Subcutaneous adipose tissue (tissue), 4 donors: ENCODE results near the gene CRCP. TPM values are rescaled to one million over a fixed set of nuclear protein-coding genes. Genes with fewer than 3 reads are reported as not detected.

Experiments
- total RNA-seq, 4 donors: library from RNA; depleted of rRNA; stranded (reverse); fragments of >200 nt; gene quantifications; one replicate each; pipeline ENCODE4 v1.1.0, GENCODE V29; 2016
- TF ChIP-seq, protein P1 (sequence below): fragments of 450-650 bp; IDR thresholded peaks from one replicate; pipeline ENCODE4 v1.5.1; 2016; ENCODE audit warnings: low read depth, mild to moderate bottlenecking, control low read depth, antibody characterized with exemption, moderate library complexity

CRCP gene
- total RNA-seq, 4 donors from 2014 or later, result 27.1 to 47.1 (median 37.0) TPM

DNA sequence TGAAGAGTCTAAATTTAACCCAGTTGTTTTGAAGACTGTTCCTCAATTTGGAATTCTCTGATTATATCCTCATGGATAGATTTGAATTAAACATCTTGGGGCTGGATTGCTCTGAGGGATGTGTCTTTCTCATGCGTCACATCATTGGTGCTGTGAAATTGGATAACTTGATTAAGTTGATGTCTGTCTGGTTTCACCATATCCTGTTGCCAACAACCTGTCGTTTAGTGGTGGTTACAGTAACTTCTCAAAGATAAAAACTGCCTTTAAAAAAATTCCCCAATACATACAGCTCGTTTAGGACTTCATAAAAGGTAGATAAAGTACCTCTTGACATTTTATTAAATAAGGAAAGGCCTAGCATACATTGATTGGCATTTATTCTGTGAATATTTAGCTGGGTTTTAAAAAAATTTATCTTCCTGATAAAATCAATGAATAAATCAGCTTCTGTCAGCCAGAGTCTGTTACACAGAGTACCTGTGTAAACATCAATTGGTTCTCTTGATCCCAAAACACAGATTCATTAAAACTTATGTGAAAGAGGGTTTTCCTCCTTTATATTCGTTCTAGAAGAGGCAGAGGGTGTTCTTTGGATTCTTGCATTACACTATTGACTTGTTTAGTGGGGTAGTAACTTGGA lies 10.5 kb downstream of the CRCP start:
- TF ChIP-seq, protein P1, sequence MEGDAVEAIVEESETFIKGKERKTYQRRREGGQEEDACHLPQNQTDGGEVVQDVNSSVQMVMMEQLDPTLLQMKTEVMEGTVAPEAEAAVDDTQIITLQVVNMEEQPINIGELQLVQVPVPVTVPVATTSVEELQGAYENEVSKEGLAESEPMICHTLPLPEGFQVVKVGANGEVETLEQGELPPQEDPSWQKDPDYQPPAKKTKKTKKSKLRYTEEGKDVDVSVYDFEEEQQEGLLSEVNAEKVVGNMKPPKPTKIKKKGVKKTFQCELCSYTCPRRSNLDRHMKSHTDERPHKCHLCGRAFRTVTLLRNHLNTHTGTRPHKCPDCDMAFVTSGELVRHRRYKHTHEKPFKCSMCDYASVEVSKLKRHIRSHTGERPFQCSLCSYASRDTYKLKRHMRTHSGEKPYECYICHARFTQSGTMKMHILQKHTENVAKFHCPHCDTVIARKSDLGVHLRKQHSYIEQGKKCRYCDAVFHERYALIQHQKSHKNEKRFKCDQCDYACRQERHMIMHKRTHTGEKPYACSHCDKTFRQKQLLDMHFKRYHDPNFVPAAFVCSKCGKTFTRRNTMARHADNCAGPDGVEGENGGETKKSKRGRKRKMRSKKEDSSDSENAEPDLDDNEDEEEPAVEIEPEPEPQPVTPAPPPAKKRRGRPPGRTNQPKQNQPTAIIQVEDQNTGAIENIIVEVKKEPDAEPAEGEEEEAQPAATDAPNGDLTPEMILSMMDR, result no peak

DNA sequence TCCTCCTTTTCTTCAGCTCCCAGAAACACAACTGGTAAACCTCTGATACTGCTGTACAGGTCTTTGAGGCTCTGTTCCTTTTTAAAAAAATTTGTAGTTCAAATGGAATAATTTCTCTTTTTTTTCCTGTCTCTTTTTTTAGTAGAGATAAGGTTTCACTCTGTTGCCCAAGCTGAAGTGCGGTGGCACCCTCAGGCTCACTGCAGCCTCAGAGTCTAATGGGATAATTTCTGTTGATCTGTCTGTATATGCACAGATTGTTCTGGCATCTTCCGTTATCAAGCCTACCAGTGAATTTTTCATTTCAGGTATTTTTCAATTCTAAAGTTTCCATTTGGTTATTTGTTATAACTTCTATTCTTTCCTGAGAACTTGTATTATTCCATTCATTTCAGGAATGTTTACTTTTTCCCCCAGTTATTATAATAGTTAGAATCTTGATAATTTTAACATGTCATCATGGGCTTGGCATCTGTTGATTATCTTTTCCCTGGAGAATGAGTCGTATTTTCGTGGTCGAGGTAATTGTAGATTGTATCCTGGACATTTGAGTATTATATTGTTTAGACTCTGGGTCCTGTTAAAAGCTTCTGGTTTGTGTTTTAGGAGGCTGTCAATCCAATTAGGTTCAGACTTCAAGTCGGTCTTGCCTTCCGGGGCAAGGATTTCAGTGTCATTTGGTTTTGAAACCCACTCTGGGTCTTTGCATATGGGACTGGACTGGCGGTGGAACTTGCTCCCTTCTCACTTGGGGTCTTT lies 24.5 kb downstream of the CRCP start:
- TF ChIP-seq, protein P1, result no peak

DNA sequence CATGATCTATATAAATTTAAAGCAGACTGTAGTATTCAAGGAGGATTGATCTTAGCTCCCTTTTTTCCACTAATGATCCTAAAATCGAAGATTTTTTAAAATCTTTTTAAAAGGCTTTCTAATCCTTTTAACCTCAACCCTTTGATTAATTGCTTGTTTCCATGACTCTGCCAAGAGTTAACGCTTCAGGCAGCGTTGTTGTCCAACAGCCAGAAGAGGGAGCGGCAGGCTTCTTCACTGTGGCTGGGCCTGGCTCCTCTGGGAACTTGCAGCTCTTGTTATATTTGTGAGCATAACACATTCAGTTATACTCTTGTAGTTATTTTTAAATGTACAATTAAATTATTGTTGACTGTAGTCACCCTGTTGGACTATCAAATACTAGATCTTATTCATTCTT lies 26.3 kb downstream of the CRCP start:
- TF ChIP-seq, protein P1, result no peak

DNA sequence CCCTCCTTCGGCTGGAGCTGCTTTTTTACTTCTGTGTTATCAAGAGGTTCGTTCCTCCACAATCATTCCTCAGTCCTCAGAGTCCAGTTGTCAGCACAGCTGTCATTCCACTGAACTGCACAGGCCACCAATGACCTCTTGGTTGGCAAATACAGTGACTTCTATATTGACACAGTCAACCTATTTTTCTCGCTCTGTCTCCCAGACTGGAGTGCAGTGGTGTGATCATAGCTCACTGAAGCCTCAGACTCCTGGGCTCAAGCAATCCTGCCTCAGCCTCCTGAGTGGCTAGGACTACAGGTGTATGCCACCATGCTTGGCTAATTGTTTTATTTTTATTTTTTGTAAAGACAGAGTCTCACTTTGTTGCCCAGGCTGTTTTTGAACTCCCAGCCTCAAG lies 27.7 kb downstream of the CRCP start:
- TF ChIP-seq, protein P1, result no peak

DNA sequence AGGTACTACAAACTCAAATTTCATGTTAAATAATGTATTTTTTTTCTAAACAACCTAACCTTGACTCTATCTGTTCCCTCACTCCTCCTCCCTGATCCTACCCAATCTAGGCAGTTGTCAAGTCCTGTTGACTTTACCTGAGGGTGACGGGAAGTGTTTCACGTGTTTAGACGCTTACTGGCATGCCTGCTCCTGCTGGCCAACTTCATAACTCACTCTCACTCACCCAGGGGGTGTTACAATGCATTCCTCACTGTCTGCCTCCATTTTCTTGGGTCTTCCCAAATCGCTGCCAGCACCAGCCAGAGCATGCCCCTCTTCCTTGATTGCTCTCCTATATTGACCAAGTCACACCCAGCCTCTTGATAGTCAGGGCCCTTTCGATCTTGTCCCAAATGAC lies 28.3 kb downstream of the CRCP start:
- TF ChIP-seq, protein P1, result no peak

DNA sequence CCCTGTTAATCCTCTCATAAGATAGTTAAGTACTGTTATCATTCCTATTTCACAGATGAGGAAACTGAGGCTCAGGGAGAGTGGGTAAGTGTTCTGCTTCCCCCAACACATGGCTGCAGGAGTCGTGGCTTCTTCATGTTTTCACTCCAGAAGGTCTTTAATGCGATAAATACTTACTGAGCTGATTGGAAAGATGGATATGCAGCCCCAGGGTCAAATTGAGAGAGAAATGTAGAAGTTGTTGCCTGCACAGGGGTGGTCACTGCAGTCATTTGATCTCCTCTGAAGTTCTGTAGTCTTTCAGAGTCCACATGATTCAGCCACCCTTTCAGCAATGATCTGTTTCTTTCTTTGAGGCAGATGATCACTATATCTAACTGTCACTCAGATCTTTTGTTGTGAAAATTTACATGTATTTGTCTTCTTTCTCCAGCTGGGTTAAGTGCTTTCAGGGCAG lies 29.3 kb downstream of the CRCP start:
- TF ChIP-seq, protein P1, result no peak

DNA sequence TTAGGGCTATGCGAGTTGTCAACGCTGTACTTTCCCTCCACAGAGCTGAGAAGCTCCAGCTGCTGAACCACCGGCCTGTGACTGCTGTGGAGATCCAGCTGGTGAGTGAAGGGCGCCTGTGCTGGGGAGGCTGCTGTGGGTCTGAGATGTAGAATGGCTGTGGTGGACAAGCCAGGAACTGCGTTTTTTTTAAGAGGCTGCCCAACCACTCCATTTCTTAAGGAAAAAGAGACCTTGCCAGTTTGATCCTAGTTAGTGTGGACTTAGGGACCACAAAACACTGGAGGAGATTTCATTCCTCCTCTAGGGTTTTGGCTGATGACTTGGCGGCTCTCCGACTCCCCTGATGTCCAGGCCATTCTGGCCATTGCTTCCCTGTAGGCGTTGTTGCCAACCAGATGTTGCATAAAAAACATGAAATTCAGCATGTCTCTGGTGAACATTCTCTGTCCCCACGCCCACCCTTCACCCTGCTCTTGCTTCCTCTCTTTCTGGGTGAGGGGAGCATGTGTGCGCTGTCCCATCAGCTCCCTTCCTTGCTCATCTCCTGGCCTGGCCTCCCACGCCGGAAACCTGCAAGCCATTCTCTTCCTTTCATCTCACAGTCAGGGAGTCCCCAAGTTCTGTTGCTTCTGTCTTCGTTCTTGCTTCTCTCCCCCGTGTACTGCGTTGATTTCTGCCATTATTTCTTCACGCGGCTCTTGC lies 30.9 kb downstream of the CRCP start:
- TF ChIP-seq, protein P1, result no peak
